Mesendoderm (in vitro differentiated cells): ENCODE data around the gene ANKRD37. TPM values are rescaled to one million over a fixed set of nuclear protein-coding genes. Genes with fewer than 3 reads are reported as not detected.

Experiments
- DNase-seq: peaks from one replicate; pipeline ENCODE4 v3.0.0; 2013
- H2AK5ac ChIP-seq: 2 replicates; pipeline ENCODE4 v1.6.1; 2013; ENCODE audit warnings: low read length, inconsistent platforms
- H2BK120ac ChIP-seq: 2 replicates; pipeline ENCODE4 v1.6.1; 2013; ENCODE audit warnings: low read depth, mild to moderate bottlenecking, low read length, moderate library complexity, mixed read lengths
- H2BK15ac ChIP-seq: replicated peaks from 2 replicates; pipeline ENCODE4 v1.6.1; 2013; ENCODE audit warnings: low read depth, mild to moderate bottlenecking, moderate library complexity
- H2BK5ac ChIP-seq: 2 replicates; pipeline ENCODE4 v1.6.1; 2013; ENCODE audit warnings: low read length, inconsistent platforms
- H3K18ac ChIP-seq: 2 replicates; pipeline ENCODE4 v1.6.1; 2013; ENCODE audit warnings: mild to moderate bottlenecking, low read length, mixed read lengths
- H3K23ac ChIP-seq: one replicate; pipeline ENCODE4 v1.6.1; 2013; ENCODE audit warnings: low read length
- H3K27ac ChIP-seq: 2 replicates; pipeline ENCODE4 v1.5.1; 2013; ENCODE audit warnings: low read depth, mild to moderate bottlenecking, inconsistent platforms, low read length, moderate library complexity
- H3K27me3 ChIP-seq: 2 replicates; pipeline ENCODE4 v1.6.1; 2013; ENCODE audit warnings: low read length, control low read depth, mild to moderate bottlenecking, inconsistent platforms; ENCODE audit not compliant: insufficient read depth, poor library complexity
- H3K36me3 ChIP-seq: 2 replicates; pipeline ENCODE4 v1.6.1; 2013; ENCODE audit warnings: low read length, inconsistent platforms; ENCODE audit not compliant: control insufficient read depth, insufficient read depth
- H3K4ac ChIP-seq: one replicate; pipeline ENCODE4 v1.6.1; 2013; ENCODE audit warnings: low read depth, mild to moderate bottlenecking, low read length, moderate library complexity
- H3K4me1 ChIP-seq: 2 replicates; pipeline ENCODE4 v1.6.1; 2013; ENCODE audit warnings: low read depth, low read length, inconsistent platforms; ENCODE audit not compliant: control insufficient read depth
- H3K4me2 ChIP-seq: 2 replicates; pipeline ENCODE4 v1.6.1; 2013; ENCODE audit warnings: low read length
- H3K4me3 ChIP-seq: 2 replicates; pipeline ENCODE4 v1.5.1; 2013; ENCODE audit warnings: mild to moderate bottlenecking, low read length
- H3K56ac ChIP-seq: one replicate; pipeline ENCODE4 v1.6.1; 2013; ENCODE audit warnings: low read length
- H3K79me1 ChIP-seq: 2 replicates; pipeline ENCODE4 v1.6.1; 2013; ENCODE audit warnings: low read length, inconsistent platforms
- H3K79me2 ChIP-seq: 2 replicates; pipeline ENCODE4 v1.6.1; 2013; ENCODE audit warnings: mild to moderate bottlenecking, low read length; ENCODE audit not compliant: control insufficient read depth, insufficient read depth
- H3K9ac ChIP-seq: 2 replicates; pipeline ENCODE4 v1.6.1; 2013; ENCODE audit warnings: low read length, inconsistent platforms
- H4K5ac ChIP-seq: one replicate; pipeline ENCODE4 v1.6.1; 2013; ENCODE audit warnings: low read length
- H4K8ac ChIP-seq: one replicate; pipeline ENCODE4 v1.6.1; 2013; ENCODE audit warnings: low read depth, mild to moderate bottlenecking, control low read depth, low read length, moderate library complexity
- WGBS: extraction: QIAGEN DNeasy Blood & Tissue Kit; methylation state at CpG from one replicate; pipeline ENCODE4 v1.1.7; 2013; ENCODE audit warnings: low lambda C conversion rate, missing lambda C conversion rate; ENCODE audit not compliant: insufficient coverage; ENCODE audit errors: extremely low coverage; 5-methylcytosine and 5-hydroxymethylcytosine counted together
- polyA plus RNA-seq, 2 experiments: library from polyadenylated mRNA; stranded (reverse); fragments of 200-250 nt; gene quantifications; one replicate each; pipeline ENCODE4 v1.2.3, GENCODE V29; 2013

ANKRD37 gene, protein sequence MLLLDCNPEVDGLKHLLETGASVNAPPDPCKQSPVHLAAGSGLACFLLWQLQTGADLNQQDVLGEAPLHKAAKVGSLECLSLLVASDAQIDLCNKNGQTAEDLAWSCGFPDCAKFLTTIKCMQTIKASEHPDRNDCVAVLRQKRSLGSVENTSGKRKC
- 1.3 TPM for polyA plus RNA-seq (2013, experiment 1 of 2)
- polyA plus RNA-seq (2013, experiment 2 of 2) = 1.4 TPM

DNA sequence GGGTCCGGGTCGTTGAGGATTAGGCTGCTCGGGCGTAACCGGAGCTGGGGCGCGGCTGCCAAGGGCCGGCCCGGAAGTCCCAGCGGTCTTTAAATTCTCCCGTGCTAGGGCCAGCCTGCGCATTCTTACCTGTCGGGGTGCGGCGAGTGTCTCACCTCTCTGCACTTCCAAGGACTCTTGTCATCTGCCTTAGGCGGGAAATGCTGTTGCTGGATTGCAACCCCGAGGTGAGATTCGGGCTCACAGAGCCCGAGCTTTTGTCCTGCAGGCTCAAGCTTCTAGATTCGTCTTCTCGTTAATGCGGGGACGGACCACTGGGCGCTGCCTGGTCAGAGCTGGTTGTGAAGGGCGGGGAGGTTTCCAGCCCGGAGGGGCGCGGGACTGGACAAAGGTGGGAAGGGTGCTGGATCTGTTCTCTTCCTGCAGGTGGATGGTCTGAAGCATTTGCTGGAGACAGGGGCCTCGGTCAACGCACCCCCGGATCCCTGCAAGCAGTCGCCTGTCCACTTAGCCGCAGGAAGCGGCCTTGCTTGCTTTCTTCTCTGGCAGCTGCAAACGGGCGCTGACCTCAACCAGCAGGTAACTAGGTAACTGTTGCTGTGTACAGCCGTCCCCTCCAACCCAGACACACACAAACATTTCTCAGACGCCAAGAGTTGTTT, at the start of gene ANKRD37:
Gene ANKRD37 (plus strand): TSS at position 118 of the 662 bp plus-strand sequence. CDS start 83 bp downstream, at position 201.
- Histone ChIP-seq H3K9ac (peak within 1 kb of the TSS; percentile 75), H3K79me1 (no peaks in the 10 kb centered on the region), H3K4me2 (peak within 1 kb of the TSS; percentile 89), H3K18ac (peak within 1 kb of the TSS; percentile 64), H3K79me2 (no peaks in the 10 kb centered on the region), H2BK5ac (no peak within 1 kb of the TSS), H3K23ac (no peak within 1 kb of the TSS), H4K5ac (no peak within 1 kb of the TSS), H3K4me3 (peak within 1 kb of the TSS; percentile 48), H3K4ac (no peak within 1 kb of the TSS), H4K8ac (no peak within 1 kb of the TSS), H2BK120ac (no peak within 1 kb of the TSS), H3K27ac (no peak within 1 kb of the TSS), H2BK15ac (no peak within 1 kb of the TSS), H2AK5ac (no peak within 1 kb of the TSS), H3K56ac (peak within 1 kb of the TSS; percentile 77), H3K4me1 (no peaks in the 10 kb centered on the region), H3K27me3 (no peaks in the 10 kb centered on the region), H3K36me3 (no peaks in the 10 kb centered on the region)
- peak; percentile 76 for DNase-seq
- no CpG with 5 or more reads among the region's 38 CpGs for WGBS

DNA sequence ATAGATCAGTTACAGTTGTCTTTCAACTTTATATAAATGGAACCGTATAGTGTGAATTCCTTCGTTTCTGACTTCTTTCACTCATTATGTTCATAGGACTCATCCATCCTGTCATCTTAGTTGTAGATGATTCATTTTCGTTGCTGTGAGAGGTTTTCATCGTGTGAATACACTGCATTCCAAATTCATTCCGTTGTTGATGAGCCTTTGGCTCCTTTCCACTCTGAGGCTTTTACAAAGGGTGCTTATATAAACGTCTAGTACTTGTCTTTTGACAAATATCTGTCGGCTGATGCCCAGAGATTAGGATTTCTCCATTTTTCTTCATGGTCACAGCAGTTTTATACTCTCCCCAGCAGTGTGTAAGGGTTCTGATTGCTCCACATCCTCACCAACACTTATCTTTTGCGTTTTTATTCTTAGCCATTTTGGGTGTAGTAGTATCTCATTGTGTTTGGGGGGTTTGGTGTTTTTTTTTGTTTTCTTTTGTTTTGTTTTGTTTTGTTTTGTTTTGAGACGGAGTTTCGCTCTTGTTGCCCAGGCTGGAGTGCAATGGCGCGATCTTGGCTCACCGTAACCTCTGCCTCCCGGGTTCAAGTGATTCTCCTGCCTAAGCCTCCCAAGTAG, 49.6 kb upstream of the ANKRD37 start:
- Histone ChIP-seq H3K4me2 (no peak overlapping the region), H3K79me2 (no peaks in the 10 kb centered on the region), H3K9ac (no peak overlapping the region), H3K27ac (no peak overlapping the region), H3K79me1 (no peaks in the 10 kb centered on the region), H4K8ac (no peak overlapping the region), H3K4me3 (no peak overlapping the region), H3K18ac (no peak overlapping the region), H3K27me3 (no peaks in the 10 kb centered on the region), H4K5ac (no peak overlapping the region), H2BK5ac (no peak overlapping the region), H3K4me1 (no peaks in the 10 kb centered on the region), H3K56ac (no peak overlapping the region), H2BK120ac (no peak overlapping the region), H2AK5ac (no peak overlapping the region), H2BK15ac (no peak overlapping the region), H3K36me3 (peaks cover 3% of the 10 kb centered on the region), H3K23ac (no peak overlapping the region), H3K4ac (no peak overlapping the region)
- no CpG with 5 or more reads among the region's 14 CpGs for WGBS
- DNase-seq = no peak

GRCh38 chr4:185351691-185352090, 45.0 kb upstream of the ANKRD37 start:
- no peak overlapping the region for H3K27ac ChIP-seq
- no peak overlapping the region for H2BK15ac ChIP-seq
- H2AK5ac ChIP-seq = no peak overlapping the region
- peaks cover 5% of the 10 kb centered on the region for H3K36me3 ChIP-seq
- no peaks in the 10 kb centered on the region for H3K79me1 ChIP-seq
- H3K4me3 ChIP-seq = no peak overlapping the region
- no peaks in the 10 kb centered on the region for H3K27me3 ChIP-seq
- no peak overlapping the region for H4K5ac ChIP-seq
- no peaks in the 10 kb centered on the region for H3K79me2 ChIP-seq
- H3K4ac ChIP-seq = no peak overlapping the region
- H4K8ac ChIP-seq = no peak overlapping the region
- no peak overlapping the region for H2BK5ac ChIP-seq
- no CpG with 5 or more reads among the region's 13 CpGs for WGBS
- H3K18ac ChIP-seq = no peak overlapping the region
- DNase-seq = no peak
- no peak overlapping the region for H3K23ac ChIP-seq
- H3K56ac ChIP-seq = no peak overlapping the region
- H2BK120ac ChIP-seq = no peak overlapping the region
- no peak overlapping the region for H3K4me2 ChIP-seq
- no peak overlapping the region for H3K9ac ChIP-seq
- H3K4me1 ChIP-seq = no peaks in the 10 kb centered on the region

DNA sequence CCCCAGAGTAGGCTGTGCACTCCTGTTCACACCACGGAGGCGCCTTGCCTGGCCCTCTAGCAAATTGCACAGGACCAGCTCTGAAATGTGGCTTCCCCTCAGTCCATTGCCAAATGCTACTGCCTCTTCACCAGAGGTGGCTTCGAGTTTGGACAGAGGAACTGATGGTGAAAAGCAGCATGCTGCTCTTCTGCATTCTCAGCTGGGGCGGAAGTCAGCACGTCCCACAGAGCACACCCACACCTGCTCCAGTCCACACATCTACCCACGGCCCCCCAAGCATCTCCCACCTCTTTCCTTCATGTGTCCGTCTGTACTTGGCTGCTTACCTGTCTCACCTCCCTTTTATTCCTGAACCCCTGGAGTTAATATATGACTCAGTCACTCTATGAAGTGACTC, 44.4 kb upstream of the ANKRD37 start:
- DNase-seq = no peak
- Histone ChIP-seq H2AK5ac (no peak overlapping the region), H3K27me3 (no peaks in the 10 kb centered on the region), H3K36me3 (peaks cover 2% of the 10 kb centered on the region), H3K4me3 (no peak overlapping the region), H3K79me2 (no peaks in the 10 kb centered on the region), H3K23ac (no peak overlapping the region), H2BK15ac (no peak overlapping the region), H4K8ac (no peak overlapping the region), H3K9ac (no peak overlapping the region), H2BK120ac (no peak overlapping the region), H3K4me1 (no peaks in the 10 kb centered on the region), H2BK5ac (no peak overlapping the region), H3K27ac (no peak overlapping the region), H3K4ac (no peak overlapping the region), H3K56ac (no peak overlapping the region), H4K5ac (no peak overlapping the region), H3K4me2 (no peak overlapping the region), H3K18ac (no peak overlapping the region), H3K79me1 (no peaks in the 10 kb centered on the region)
- WGBS = no CpG with 5 or more reads among the region's 7 CpGs

DNA sequence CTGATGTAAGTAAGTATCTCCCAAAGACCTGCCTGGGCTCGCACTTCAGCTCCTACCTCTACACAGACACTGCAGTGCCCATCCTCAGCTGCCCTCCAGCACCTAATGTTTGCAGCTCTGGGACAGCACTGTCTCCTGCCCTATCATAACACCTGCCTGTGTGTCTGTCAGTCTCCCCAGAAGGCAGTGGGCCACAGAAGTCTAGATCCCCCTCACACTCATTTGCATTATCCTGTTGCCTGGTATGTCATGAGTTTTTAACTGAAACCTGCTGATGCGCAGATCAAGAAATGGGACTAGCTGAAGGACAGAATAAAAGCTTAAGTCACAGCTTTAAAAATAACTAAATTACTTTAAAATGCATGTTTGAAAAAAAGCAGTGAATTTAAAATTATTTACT, 43.9 kb upstream of the ANKRD37 start:
- Histone ChIP-seq H4K8ac (no peak overlapping the region), H2BK120ac (no peak overlapping the region), H3K27ac (no peak overlapping the region), H3K27me3 (no peaks in the 10 kb centered on the region), H2BK15ac (no peak overlapping the region), H3K56ac (no peak overlapping the region), H3K79me2 (no peaks in the 10 kb centered on the region), H3K4me2 (no peak overlapping the region), H3K4ac (no peak overlapping the region), H2AK5ac (no peak overlapping the region), H3K18ac (no peak overlapping the region), H3K4me1 (no peaks in the 10 kb centered on the region), H3K79me1 (no peaks in the 10 kb centered on the region), H3K23ac (no peak overlapping the region), H3K4me3 (no peak overlapping the region), H3K36me3 (peaks cover 2% of the 10 kb centered on the region), H3K9ac (no peak overlapping the region), H4K5ac (no peak overlapping the region), H2BK5ac (no peak overlapping the region)
- no CpG with 5 or more reads among the region's 2 CpGs for WGBS
- DNase-seq = no peak
